Neuronal stem cell (in vitro differentiated cells): ENCODE measurements around the gene SPAG16.

Experiments used
- DNase-seq: peaks from one replicate; pipeline ENCODE4 v3.0.0-alpha.2; 2013; ENCODE audit warnings: low spot score
- H2AFZ ChIP-seq: one replicate; pipeline ENCODE4 v1.6.1; 2013; ENCODE audit warnings: mild to moderate bottlenecking, low read length, inconsistent platforms
- H2AK5ac ChIP-seq: 2 replicates; pipeline ENCODE4 v1.6.1; 2013; ENCODE audit warnings: low read depth, mild to moderate bottlenecking, inconsistent platforms, low read length, moderate library complexity, mixed read lengths
- H2BK120ac ChIP-seq: 2 replicates; pipeline ENCODE4 v1.6.1; 2013; ENCODE audit warnings: low read depth, mild to moderate bottlenecking, inconsistent platforms, low read length, moderate library complexity, mixed read lengths
- H2BK12ac ChIP-seq: one replicate; pipeline ENCODE4 v1.6.1; 2013; ENCODE audit warnings: low read length, inconsistent platforms
- H2BK15ac ChIP-seq: 2 replicates; pipeline ENCODE4 v1.6.1; 2013; ENCODE audit warnings: mild to moderate bottlenecking, low read length, inconsistent platforms, mixed read lengths
- H2BK5ac ChIP-seq: one replicate; pipeline ENCODE4 v1.6.1; 2013; ENCODE audit warnings: inconsistent platforms, mild to moderate bottlenecking, low read length, moderate library complexity
- H3K14ac ChIP-seq: one replicate; pipeline ENCODE4 v1.6.1; 2013; ENCODE audit warnings: low read length, inconsistent platforms
- H3K18ac ChIP-seq: 2 replicates; pipeline ENCODE4 v1.6.1; 2013; ENCODE audit warnings: low read length, inconsistent platforms
- H3K23ac ChIP-seq: 2 replicates; pipeline ENCODE4 v1.6.1; 2013; ENCODE audit warnings: low read depth, mild to moderate bottlenecking, mixed read lengths, low read length, inconsistent platforms; ENCODE audit not compliant: poor library complexity
- H3K27ac ChIP-seq: replicated peaks from 3 replicates; pipeline ENCODE4 v1.5.1; 2013; ENCODE audit warnings: low read length, inconsistent platforms
- H3K27me3 ChIP-seq, 3 experiments: 2 replicates each; pipeline ENCODE4 v1.6.1; 2013; ENCODE audit warnings: low read length in 3 of 3, mild to moderate bottlenecking in 2 of 3, inconsistent platforms in 1 of 3, low read depth in 1 of 3, mixed read lengths in 1 of 3, moderate library complexity in 1 of 3; ENCODE audit not compliant: control insufficient read depth in 3 of 3, insufficient read depth in 3 of 3
- H3K36me3 ChIP-seq, 2 donors: replicated peaks in 1 of 2; 2 replicates each; pipeline ENCODE4 v1.6.1; 2013; ENCODE audit warnings: low read length in 2 of 2; ENCODE audit not compliant: control insufficient read depth in 2 of 2, insufficient read depth in 2 of 2
- H3K4ac ChIP-seq: 2 replicates; pipeline ENCODE4 v1.6.1; 2013; ENCODE audit warnings: inconsistent platforms, mild to moderate bottlenecking, low read length, moderate library complexity
- H3K4me1 ChIP-seq, 2 donors: 1 replicate in 1 of 2; 2 replicates in 1 of 2; pipeline ENCODE4 v1.6.1; 2013; ENCODE audit warnings: low read length in 2 of 2, low read depth in 1 of 2; ENCODE audit not compliant: control insufficient read depth in 2 of 2, insufficient read depth in 1 of 2
- H3K4me2 ChIP-seq: one replicate; pipeline ENCODE4 v1.6.1; 2013; ENCODE audit warnings: mild to moderate bottlenecking, low read length, inconsistent platforms; ENCODE audit not compliant: insufficient read depth, poor library complexity, severe bottlenecking
- H3K4me3 ChIP-seq, 2 donors: 2 replicates each; pipeline ENCODE4 v1.5.1; 2013; ENCODE audit warnings: low read length in 2 of 2, mild to moderate bottlenecking in 2 of 2, inconsistent platforms in 1 of 2, moderate library complexity in 1 of 2
- H3K79me1 ChIP-seq: one replicate; pipeline ENCODE4 v1.6.1; 2013; ENCODE audit warnings: low read depth, mild to moderate bottlenecking, inconsistent platforms, low read length, moderate library complexity
- H3K9ac ChIP-seq: one replicate; pipeline ENCODE4 v1.6.1; 2013; ENCODE audit warnings: mild to moderate bottlenecking, low read depth, low read length, inconsistent platforms; ENCODE audit not compliant: poor library complexity
- H3K9me3 ChIP-seq, 2 donors: replicated peaks in 1 of 2; 2 replicates each; pipeline versions ENCODE3 to v1.6.1; 2013; ENCODE audit warnings: low read length in 2 of 2, mild to moderate bottlenecking in 2 of 2, inconsistent platforms in 1 of 2, low read depth in 1 of 2, mixed read lengths in 1 of 2, moderate library complexity in 1 of 2; ENCODE audit not compliant: control insufficient read depth in 2 of 2, insufficient read depth in 1 of 2
- H4K8ac ChIP-seq: one replicate; pipeline ENCODE4 v1.6.1; 2013; ENCODE audit warnings: low read depth, mild to moderate bottlenecking, inconsistent platforms, low read length, moderate library complexity
- H4K91ac ChIP-seq: one replicate; pipeline ENCODE4 v1.6.1; 2013; ENCODE audit warnings: low read length, low read depth, mild to moderate bottlenecking, inconsistent platforms; ENCODE audit not compliant: poor library complexity
- WGBS, 2 donors: extraction: QIAGEN DNeasy Blood & Tissue Kit; methylation state at CpG; one replicate each; pipeline ENCODE4 v1.1.7; 2013; ENCODE audit warnings: missing lambda C conversion rate in 2 of 2, mixed read lengths in 1 of 2; ENCODE audit not compliant: insufficient read length in 2 of 2, insufficient replicate concordance in 1 of 2; ENCODE audit errors: extremely low coverage in 2 of 2; 5-methylcytosine and 5-hydroxymethylcytosine counted together

SPAG16 gene

GRCh38 chr2:213296270-213296669 lies 12.0 kb downstream of the SPAG16 start:
- no peaks in the 10 kb centered on the region for H3K79me1 ChIP-seq
- H2BK15ac ChIP-seq, result no peak overlapping the region
- H3K27ac ChIP-seq, result no peak overlapping the region
- H2AK5ac ChIP-seq, result no peak overlapping the region
- no peak overlapping the region for H3K14ac ChIP-seq
- no peak overlapping the region for H3K18ac ChIP-seq
- no peak overlapping the region for H2BK12ac ChIP-seq
- H3K23ac ChIP-seq, result no peak overlapping the region
- H3K9ac ChIP-seq, result no peak overlapping the region
- no peak overlapping the region for H4K91ac ChIP-seq
- DNase-seq, result no peak
- H3K4me1 ChIP-seq, result no peaks in the 10 kb centered on the region
- no peak overlapping the region for H4K8ac ChIP-seq
- no peaks in the 10 kb centered on the region for H3K27me3 ChIP-seq
- no peak overlapping the region for H2BK5ac ChIP-seq
- no peak overlapping the region for H3K4ac ChIP-seq
- no peak overlapping the region for H3K4me3 ChIP-seq
- no peaks in the 10 kb centered on the region for H3K9me3 ChIP-seq
- no CpG with 5 or more reads among the region's 5 CpGs for WGBS, 2 donors
- H3K4me2 ChIP-seq, result no peak overlapping the region
- no peak overlapping the region for H2BK120ac ChIP-seq
- H3K36me3 ChIP-seq, result peaks cover 0 to 56% of the 10 kb centered on the region in 2 donors
- H2AFZ ChIP-seq, result no peak overlapping the region

- H2AFZ ChIP-seq, result no peak overlapping the region
- no peak overlapping the region for H4K8ac ChIP-seq
- H3K4me2 ChIP-seq, result no peak overlapping the region
- peaks cover 1% of the 10 kb centered on the region for H3K79me1 ChIP-seq
- H4K91ac ChIP-seq, result no peak overlapping the region
- no peak overlapping the region for H3K4ac ChIP-seq
- peaks cover 5 to 27% of the 10 kb centered on the region in 2 donors for H3K9me3 ChIP-seq
- H3K4me3 ChIP-seq, result peak overlapping the region in 1 of 2 donors; percentile 41
- H3K18ac ChIP-seq, result no peak overlapping the region
- no peak overlapping the region for H2BK15ac ChIP-seq
- no peaks in the 10 kb centered on the region for H3K4me1 ChIP-seq
- no peak overlapping the region for H3K27ac ChIP-seq
- H2AK5ac ChIP-seq, result no peak overlapping the region
- H3K27me3 ChIP-seq, result no peaks in the 10 kb centered on the region
- H2BK12ac ChIP-seq, result no peak overlapping the region
- no peak overlapping the region for H3K9ac ChIP-seq
- H2BK120ac ChIP-seq, result no peak overlapping the region
- no peak for DNase-seq
- no peak overlapping the region for H3K23ac ChIP-seq
- peaks cover 3 to 70% of the 10 kb centered on the region in 2 donors for H3K36me3 ChIP-seq
- no CpG with 5 or more reads among the region's 3 CpGs for WGBS, 2 donors
- H2BK5ac ChIP-seq, result no peak overlapping the region
- no peak overlapping the region for H3K14ac ChIP-seq
These were observed 22.2 kb downstream of the SPAG16 start for GRCh38 chr2:213306316-213306942.

DNA sequence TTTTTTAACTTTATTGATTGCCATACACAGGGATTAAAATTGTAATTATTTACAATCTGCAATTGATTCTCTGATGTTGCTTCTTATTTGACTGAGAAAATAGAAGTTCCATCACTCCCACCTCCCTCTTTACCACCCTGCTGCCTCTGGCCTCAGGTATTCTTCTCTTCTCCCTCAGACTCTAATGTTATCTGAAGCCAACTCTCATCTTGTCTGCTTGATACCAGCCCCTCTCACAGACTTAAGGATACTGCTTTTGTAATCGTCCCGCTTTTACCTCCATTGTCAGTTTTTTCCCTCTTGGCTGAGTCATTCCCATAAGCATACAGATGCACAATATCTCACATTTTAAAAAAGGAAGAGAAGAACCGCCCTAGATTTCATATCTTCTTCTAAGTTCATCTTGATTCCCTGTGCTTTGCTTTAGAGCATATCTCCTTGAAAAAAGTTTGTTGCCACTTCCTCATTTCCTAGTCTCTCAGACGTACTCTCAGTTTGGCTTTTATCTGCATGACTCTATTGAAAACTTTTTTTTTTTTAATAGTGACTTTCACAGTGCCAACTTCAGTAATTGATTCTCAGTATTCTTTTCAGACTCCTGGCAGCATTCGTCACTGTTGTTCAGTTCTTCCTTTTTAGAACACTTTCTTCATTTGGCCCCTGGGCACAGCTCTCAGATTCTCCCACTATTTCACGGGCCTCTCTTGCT lies 31.1 kb downstream of the SPAG16 start:
- H3K9me3 ChIP-seq, result peaks cover 0 to 9% of the 10 kb centered on the region in 2 donors
- no peak overlapping the region for H3K4me3 ChIP-seq
- H4K8ac ChIP-seq, result no peak overlapping the region
- no peak overlapping the region for H3K14ac ChIP-seq
- no peak overlapping the region for H3K23ac ChIP-seq
- no peak overlapping the region for H2AK5ac ChIP-seq
- no peak overlapping the region for H3K4me2 ChIP-seq
- H3K18ac ChIP-seq, result no peak overlapping the region
- no peak overlapping the region for H3K27ac ChIP-seq
- H3K36me3 ChIP-seq, result peaks cover 1 to 46% of the 10 kb centered on the region in 2 donors
- DNase-seq, result no peak
- no peak overlapping the region for H2BK120ac ChIP-seq
- WGBS, 2 donors, result no CpG with 5 or more reads among the region's 6 CpGs
- H2BK15ac ChIP-seq, result no peak overlapping the region
- no peak overlapping the region for H3K9ac ChIP-seq
- H2BK5ac ChIP-seq, result no peak overlapping the region
- H3K27me3 ChIP-seq, result no peaks in the 10 kb centered on the region
- no peak overlapping the region for H2AFZ ChIP-seq
- H3K4ac ChIP-seq, result no peak overlapping the region
- no peak overlapping the region for H4K91ac ChIP-seq
- H3K4me1 ChIP-seq, result no peaks in the 10 kb centered on the region
- H2BK12ac ChIP-seq, result no peak overlapping the region
- no peaks in the 10 kb centered on the region for H3K79me1 ChIP-seq

DNA sequence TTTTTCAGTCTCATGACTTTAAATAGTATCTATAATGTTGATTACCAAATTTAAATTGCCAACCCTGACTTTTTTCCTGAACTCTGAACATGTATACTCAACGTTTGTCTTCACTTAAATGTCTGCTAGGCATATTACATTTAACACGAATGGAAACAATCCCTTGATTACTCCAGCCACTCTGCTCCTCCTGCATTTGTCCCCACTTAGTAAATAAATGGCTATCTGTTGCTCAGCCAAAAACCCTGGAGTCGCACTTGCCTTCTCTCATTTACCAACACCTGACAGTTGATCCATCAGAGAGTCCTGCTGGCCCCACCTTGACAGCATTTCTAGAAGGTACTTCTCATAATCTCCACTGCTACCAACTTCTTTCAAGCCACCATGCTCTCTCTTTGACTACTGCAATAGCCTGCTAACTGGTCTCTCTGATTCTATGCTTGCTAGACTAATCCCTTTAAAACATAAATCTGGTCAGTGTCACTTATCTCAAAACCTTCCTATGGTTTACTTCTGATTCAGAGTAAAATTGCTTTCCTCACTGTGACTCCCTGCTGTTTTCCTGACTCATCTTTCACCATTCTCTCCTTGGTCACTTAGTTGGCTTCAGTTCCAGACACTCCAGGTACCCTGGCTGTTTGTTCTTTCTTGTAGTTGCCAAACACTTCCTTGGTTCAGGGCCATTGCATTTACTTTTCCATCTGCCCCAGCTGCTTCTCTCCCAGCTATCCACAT lies 31.9 kb downstream of the SPAG16 start:
- Histone ChIP-seq H3K27me3 (no peaks in the 10 kb centered on the region), H3K36me3 (peaks cover 1 to 51% of the 10 kb centered on the region in 2 donors), H4K91ac (no peak overlapping the region), H3K79me1 (no peaks in the 10 kb centered on the region), H3K9ac (no peak overlapping the region), H2AK5ac (no peak overlapping the region), H2BK5ac (no peak overlapping the region), H2BK12ac (no peak overlapping the region), H3K9me3 (peaks cover 0 to 9% of the 10 kb centered on the region in 2 donors), H3K4me2 (no peak overlapping the region), H2AFZ (no peak overlapping the region), H3K14ac (no peak overlapping the region), H3K4me1 (no peaks in the 10 kb centered on the region), H2BK15ac (no peak overlapping the region), H3K18ac (no peak overlapping the region), H3K4me3 (no peak overlapping the region), H3K27ac (no peak overlapping the region), H3K4ac (no peak overlapping the region), H2BK120ac (no peak overlapping the region), H3K23ac (no peak overlapping the region), H4K8ac (no peak overlapping the region)
- DNase-seq, result no peak
- no CpG with 5 or more reads among the region's 3 CpGs for WGBS, 2 donors
